Cardiac muscle cell (in vitro differentiated cells and primary cell): Measurements from ENCODE around the gene PAK6. TPM values are rescaled to one million over a fixed set of nuclear protein-coding genes. Genes with fewer than 3 reads are reported as not detected.

Source experiments
- DNase-seq, 2 donors: peaks; one replicate each; pipeline versions ENCODE4 v3.0.0 to v3.0.0-alpha.2; 2010 to 2017; ENCODE audit warnings: low read depth in 1 of 2, low spot score in 1 of 2
- H3K27ac ChIP-seq: fragments of 200-600 bp; sonication (generic); 2 replicates; pipeline ENCODE4 v1.5.1; 2016
- H3K27me3 ChIP-seq: fragments of 200-600 bp; sonication (generic); 2 replicates; pipeline ENCODE4 v1.6.0; 2016; ENCODE audit warnings: control low read depth
- H3K36me3 ChIP-seq: fragments of 200-600 bp; sonication (generic); 2 replicates; pipeline ENCODE4 v1.5.1; 2016; ENCODE audit warnings: control low read depth
- H3K4me1 ChIP-seq: fragments of 200-600 bp; sonication (generic); 2 replicates; pipeline ENCODE4 v1.8.1; 2017; ENCODE audit warnings: low read depth, mild to moderate bottlenecking, mixed run types
- H3K4me3 ChIP-seq: fragments of 200-600 bp; sonication (generic); 2 replicates; pipeline ENCODE4 v1.5.1; 2016; ENCODE audit warnings: mild to moderate bottlenecking
- H3K9me3 ChIP-seq: fragments of 200-600 bp; sonication (generic); 2 replicates; pipeline ENCODE4 v1.5.1; 2017; ENCODE audit warnings: low read depth, mild to moderate bottlenecking, control low read depth
- polyA plus RNA-seq: library from polyadenylated mRNA; unstranded; fragments of >200 nt; fragmentation: Nextera tagmentation; extraction: Ambion mirVana; gene quantifications from 2 replicates; pipeline ENCODE4 v1.2.1, GENCODE V29; 2016
- total RNA-seq: library from RNA; depleted of rRNA; stranded (reverse); fragments of >200 nt; gene quantifications from 2 replicates; pipeline ENCODE4 v1.2.3, GENCODE V29; 2016
- TF ChIP-seq, protein P1 (sequence below): IDR thresholded peaks from 2 replicates; pipeline ENCODE4 v1.5.1; 2012; ENCODE audit warnings: low read depth, mild to moderate bottlenecking, low read length

Gene PAK6
- total and polyA plus RNA-seq, 2 experiments from 2014 or later = 4.2 to 18.7 TPM

GRCh38 chr15:40302981-40303380, 64.1 kb downstream of the PAK6 start:
- no peaks in the 10 kb centered on the region for H3K9me3 ChIP-seq
- H3K27ac ChIP-seq = peak overlapping the region; percentile 97
- TF ChIP-seq, protein P1, sequence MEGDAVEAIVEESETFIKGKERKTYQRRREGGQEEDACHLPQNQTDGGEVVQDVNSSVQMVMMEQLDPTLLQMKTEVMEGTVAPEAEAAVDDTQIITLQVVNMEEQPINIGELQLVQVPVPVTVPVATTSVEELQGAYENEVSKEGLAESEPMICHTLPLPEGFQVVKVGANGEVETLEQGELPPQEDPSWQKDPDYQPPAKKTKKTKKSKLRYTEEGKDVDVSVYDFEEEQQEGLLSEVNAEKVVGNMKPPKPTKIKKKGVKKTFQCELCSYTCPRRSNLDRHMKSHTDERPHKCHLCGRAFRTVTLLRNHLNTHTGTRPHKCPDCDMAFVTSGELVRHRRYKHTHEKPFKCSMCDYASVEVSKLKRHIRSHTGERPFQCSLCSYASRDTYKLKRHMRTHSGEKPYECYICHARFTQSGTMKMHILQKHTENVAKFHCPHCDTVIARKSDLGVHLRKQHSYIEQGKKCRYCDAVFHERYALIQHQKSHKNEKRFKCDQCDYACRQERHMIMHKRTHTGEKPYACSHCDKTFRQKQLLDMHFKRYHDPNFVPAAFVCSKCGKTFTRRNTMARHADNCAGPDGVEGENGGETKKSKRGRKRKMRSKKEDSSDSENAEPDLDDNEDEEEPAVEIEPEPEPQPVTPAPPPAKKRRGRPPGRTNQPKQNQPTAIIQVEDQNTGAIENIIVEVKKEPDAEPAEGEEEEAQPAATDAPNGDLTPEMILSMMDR = no peak
- H3K4me1 ChIP-seq = peaks cover 45% of the 10 kb centered on the region
- no peaks in the 10 kb centered on the region for H3K36me3 ChIP-seq
- no peaks in the 10 kb centered on the region for H3K27me3 ChIP-seq
- no peak for DNase-seq
- no peak overlapping the region for H3K4me3 ChIP-seq

GRCh38 chr15:40303576-40303975, 64.7 kb downstream of the PAK6 start:
- Histone ChIP-seq H3K4me1 (peaks cover 44% of the 10 kb centered on the region), H3K27ac (no peak overlapping the region), H3K4me3 (no peak overlapping the region), H3K27me3 (no peaks in the 10 kb centered on the region), H3K9me3 (no peaks in the 10 kb centered on the region), H3K36me3 (no peaks in the 10 kb centered on the region)
- no peak for DNase-seq
- TF ChIP-seq, protein P1 = no peak

DNA sequence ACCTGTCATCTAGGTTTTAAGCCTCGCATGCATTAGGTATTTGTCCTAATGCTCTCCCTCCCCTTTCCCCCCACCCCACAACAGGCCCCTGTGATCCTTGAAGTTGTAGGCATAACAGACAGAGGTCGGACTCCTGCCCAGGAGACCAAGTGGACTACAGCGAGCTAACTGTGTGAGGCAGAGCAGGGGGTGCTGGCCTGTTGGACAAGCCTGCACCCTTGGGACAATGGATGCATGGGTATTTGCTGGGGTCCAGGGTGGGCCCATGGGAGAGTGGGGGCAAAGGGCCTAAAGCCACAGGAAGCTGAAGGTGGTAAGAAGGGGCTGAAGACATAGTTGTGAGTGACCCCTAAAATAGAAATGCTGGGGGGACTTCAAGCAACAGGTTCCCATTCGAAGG, 66.4 kb downstream of the PAK6 start:
- no peaks in the 10 kb centered on the region for H3K27me3 ChIP-seq
- H3K9me3 ChIP-seq = no peaks in the 10 kb centered on the region
- peaks cover 58% of the 10 kb centered on the region for H3K4me1 ChIP-seq
- TF ChIP-seq, protein P1 = no peak
- no peak overlapping the region for H3K27ac ChIP-seq
- no peak overlapping the region for H3K4me3 ChIP-seq
- DNase-seq = no peak
- no peaks in the 10 kb centered on the region for H3K36me3 ChIP-seq

DNA sequence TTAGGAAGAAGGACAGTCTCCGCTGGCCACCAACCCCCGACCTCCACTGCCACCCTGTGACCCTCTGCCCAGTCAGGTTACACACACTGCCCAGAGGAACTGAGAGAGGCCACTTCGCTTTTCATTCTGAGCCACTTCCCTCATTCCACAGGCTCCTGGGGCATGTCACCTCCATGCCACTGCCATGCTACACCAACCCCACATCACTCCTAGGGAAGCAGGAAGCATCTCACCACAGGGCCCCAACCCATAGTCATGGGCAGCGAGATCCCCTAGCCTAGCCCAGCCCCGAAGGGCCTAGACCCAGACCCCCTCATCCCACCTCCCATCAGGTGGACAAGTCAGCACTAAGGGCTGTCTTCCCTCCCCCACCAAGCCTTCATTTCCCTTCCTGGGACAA, 67.5 kb downstream of the PAK6 start:
- H3K9me3 ChIP-seq = no peaks in the 10 kb centered on the region

GRCh38 chr15:40306908-40307307, 68.0 kb downstream of the PAK6 start:
- TF ChIP-seq, protein P1 = no peak
- Histone ChIP-seq H3K27ac (no peak overlapping the region), H3K36me3 (no peaks in the 10 kb centered on the region), H3K27me3 (peaks cover 6% of the 10 kb centered on the region), H3K9me3 (no peaks in the 10 kb centered on the region), H3K4me1 (peaks cover 43% of the 10 kb centered on the region), H3K4me3 (no peak overlapping the region)
- no peak for DNase-seq

More for the DNA sequence above, 67.5 kb downstream of the PAK6 start:
- H3K4me3 ChIP-seq = no peak overlapping the region
- H3K27ac ChIP-seq = no peak overlapping the region
- H3K36me3 ChIP-seq = no peaks in the 10 kb centered on the region
- TF ChIP-seq, protein P1 = no peak
- peaks cover under 1% of the 10 kb centered on the region for H3K27me3 ChIP-seq
- H3K4me1 ChIP-seq = peaks cover 49% of the 10 kb centered on the region
- no peak for DNase-seq
